Measurements from ENCODE around the gene ATP2B3.

Gene ATP2B3

GRCh38 chrX:153626863-153627674, 109.6 kb downstream of the ATP2B3 start:
- H3K4me3 ChIP-seq (ENCODE audit: low read depth, low read length): no peak overlapping the region
- no peak for TF ChIP-seq CTCF (IDR thresholded peaks at IDR 0.05; ENCODE audit: control insufficient read depth, extremely low read depth, insufficient read depth)

GRCh38 chrX:153627675-153628111, 110.3 kb downstream of the ATP2B3 start:
- no peak for DNase-seq (ENCODE audit: low read depth)
- TF ChIP-seq CTCF (IDR thresholded peaks at IDR 0.05; ENCODE audit: control insufficient read depth, extremely low read depth, insufficient read depth): no peak
- no peak overlapping the region for H3K4me3 ChIP-seq (ENCODE audit: low read depth, low read length)

More at GRCh38 chrX:153626863-153627674, 109.6 kb downstream of the ATP2B3 start:
- DNase-seq (ENCODE audit: low read depth): no peak

GRCh38 chrX:153628129-153628528, 110.7 kb downstream of the ATP2B3 start:
- no peak overlapping the region for H3K4me3 ChIP-seq (ENCODE audit: low read depth, low read length)
- no peak for TF ChIP-seq CTCF (IDR thresholded peaks at IDR 0.05; ENCODE audit: control insufficient read depth, extremely low read depth, insufficient read depth)
- DNase-seq (ENCODE audit: low read depth): no peak

- no peak overlapping the region for H3K4me3 ChIP-seq (ENCODE audit: low read depth, low read length)
- no peak for DNase-seq (ENCODE audit: low read depth)
- no peak for TF ChIP-seq CTCF (IDR thresholded peaks at IDR 0.05; ENCODE audit: control insufficient read depth, extremely low read depth, insufficient read depth)
Measured at GRCh38 chrX:153628665-153629064, 111.2 kb downstream of the ATP2B3 start.

GRCh38 chrX:153631346-153631745, 113.9 kb downstream of the ATP2B3 start:
- no peak for DNase-seq (ENCODE audit: low read depth)
- no peak for TF ChIP-seq CTCF (IDR thresholded peaks at IDR 0.05; ENCODE audit: control insufficient read depth, extremely low read depth, insufficient read depth)
- no peak overlapping the region for H3K4me3 ChIP-seq (ENCODE audit: low read depth, low read length)

GRCh38 chrX:153631907-153632594, 114.6 kb downstream of the ATP2B3 start:
- no peak for TF ChIP-seq CTCF (IDR thresholded peaks at IDR 0.05; ENCODE audit: control insufficient read depth, extremely low read depth, insufficient read depth)
- H3K4me3 ChIP-seq (ENCODE audit: low read depth, low read length): no peak overlapping the region

More at GRCh38 chrX:153631907-153632594, 114.6 kb downstream of the ATP2B3 start:
- no peak for DNase-seq (ENCODE audit: low read depth)
